Renal pelvis (tissue), 4 donors: ENCODE data around the gene ANKRD11. TPM values are rescaled to one million over a fixed set of nuclear protein-coding genes. Genes with fewer than 3 reads are reported as not detected.
"Not testable (repeated sequence)": the region's sequence is repeated elsewhere in the genome, so short reads cannot be mapped to it uniquely, and the experiment has no call there.

Source experiments
- DNase-seq: peaks from one replicate; pipeline ENCODE4 v3.0.0-alpha.2; 2013
- polyA plus RNA-seq, 3 donors: library from polyadenylated mRNA; unstranded; fragments of 120-200 nt; gene quantifications; one replicate each; pipeline ENCODE4 v1.2.1, GENCODE V29; 2013; ENCODE audit not compliant: insufficient read length in 3 of 3

The ANKRD11 gene
- polyA plus RNA-seq, 3 donors, result 98.8 to 129 (median 113) TPM

DNA sequence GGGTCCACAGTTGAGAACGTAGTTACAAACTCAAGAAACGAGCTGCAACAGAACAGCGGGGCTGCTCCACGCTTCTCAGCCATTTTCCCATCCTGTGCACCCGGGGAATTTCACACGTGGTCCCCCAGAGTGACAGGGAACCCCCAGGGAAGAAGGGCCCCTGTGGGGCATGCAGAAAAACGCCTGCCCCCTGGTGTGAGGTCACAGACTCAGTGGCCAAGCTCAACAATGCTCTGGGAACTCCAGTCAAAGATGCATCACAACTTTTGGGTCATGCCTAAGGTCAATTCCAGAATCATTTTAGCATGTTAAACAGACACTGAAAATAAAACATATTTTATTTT, 157.5 kb downstream of the ANKRD11 start:
- no peak for DNase-seq

DNA sequence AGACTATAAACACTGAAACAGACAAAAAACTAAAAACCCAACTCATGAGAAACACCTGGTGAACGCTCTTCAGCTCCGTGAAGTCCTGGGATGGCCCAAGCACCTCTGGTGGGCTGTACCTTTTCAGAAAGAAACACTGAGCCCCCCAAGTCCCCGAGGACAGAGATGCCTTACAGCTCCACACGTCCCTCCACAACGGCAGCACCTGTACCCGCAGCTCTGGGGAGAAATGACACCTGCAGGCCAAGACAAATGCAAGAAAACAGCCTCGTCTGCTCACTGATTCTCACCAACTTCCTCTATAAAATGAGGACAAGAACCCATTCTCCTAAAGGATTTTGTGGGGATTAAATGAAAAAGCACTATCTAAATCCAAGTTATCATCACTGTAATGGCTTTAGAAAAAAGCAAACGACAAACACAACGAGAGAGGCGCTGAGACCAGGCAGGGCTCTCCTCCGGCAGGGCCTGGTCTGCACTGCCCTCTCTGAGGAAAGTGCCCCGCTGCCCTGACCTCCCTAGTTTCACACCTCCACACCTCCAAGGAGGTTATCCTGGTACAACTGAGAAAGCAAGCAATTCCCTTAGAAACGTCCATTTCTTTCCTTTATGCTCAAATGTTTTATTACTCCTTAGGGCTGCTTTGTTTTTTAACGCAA, 158.0 kb downstream of the ANKRD11 start:
- DNase-seq, result no peak

DNA sequence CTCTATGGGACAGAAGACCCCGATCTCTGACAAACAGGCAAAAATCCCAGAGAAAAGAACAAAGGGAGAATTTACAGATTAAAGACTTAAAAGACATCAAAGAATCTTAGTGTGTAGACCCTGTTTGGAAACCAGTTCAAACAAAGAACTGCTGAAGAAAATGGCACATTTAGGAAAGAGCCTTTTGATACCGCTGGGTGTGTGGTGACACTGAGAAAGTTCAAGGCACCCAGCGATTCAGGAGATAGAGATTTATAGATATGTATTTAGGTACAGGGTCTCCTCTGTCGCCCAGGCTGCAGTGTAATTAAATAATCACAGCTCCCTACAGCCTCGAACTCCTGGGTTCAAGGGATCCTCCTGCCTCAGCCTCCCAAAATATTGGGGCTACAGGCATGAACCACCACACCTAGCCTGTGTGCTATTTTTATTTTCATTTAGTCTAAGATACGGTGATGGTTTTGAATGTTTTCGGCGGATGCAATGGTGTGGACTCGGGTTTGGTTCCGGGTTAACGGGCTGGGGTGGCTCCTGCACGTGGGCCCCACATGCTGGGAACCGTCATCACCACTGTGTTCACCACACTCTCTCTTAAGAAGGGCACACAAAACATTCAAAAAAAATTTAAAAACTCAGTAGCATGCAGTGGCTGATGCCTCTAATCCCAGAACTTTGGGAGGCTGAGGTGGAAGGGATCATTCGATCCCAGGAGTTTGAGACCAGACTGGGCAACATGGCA, 158.8 kb downstream of the ANKRD11 start:
- no peak for DNase-seq

DNA sequence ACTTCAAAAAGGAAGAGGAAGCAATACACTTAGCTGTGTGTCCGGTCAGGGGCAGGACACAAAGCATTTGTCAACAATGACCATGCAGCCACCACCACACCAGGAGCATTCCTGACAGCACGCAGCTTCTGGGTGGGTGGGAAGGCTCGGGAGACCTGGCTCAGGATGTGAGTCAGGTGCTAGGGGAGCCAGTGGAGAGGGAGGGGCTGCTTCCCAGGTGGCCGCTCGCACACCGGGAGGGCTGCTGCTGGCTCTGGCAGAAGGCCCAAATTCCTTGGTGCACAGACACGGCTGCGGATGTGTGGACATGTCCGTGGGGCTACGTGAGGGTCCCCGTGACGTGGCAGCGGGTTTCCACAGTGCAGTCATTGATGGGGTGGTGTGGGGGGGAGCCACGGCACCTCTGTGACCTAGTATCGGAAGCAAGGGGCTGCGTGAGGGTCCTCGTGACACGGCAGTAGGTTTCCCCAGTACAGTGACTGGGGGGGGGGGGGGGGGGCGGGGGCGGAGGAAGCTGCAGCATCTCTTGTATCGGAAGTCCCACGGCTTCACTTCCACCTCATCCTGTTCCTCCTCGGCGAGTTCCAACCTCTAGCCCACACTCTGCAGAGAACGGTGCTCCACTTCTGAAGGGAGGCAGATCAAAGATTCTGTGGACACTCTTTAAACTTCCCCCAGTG, 160.0 kb downstream of the ANKRD11 start:
- DNase-seq, result no peak

DNA sequence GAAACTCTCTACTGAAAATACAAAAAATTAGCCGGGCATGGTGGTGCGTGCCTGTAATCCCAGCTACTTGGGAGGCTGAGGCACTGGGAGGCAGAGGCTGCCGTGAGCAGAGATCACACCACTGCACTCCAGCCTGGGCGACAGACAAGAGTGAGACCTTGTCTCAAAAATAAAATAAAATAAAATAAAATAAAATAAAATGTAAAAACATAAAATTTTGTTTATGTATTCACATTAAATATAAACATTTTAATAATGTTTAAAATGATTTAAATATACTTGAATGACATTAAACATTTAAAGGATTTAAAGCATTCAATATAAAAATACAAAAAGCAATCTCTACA, 160.6 kb downstream of the ANKRD11 start:
- not testable (repeated sequence) for DNase-seq

DNA sequence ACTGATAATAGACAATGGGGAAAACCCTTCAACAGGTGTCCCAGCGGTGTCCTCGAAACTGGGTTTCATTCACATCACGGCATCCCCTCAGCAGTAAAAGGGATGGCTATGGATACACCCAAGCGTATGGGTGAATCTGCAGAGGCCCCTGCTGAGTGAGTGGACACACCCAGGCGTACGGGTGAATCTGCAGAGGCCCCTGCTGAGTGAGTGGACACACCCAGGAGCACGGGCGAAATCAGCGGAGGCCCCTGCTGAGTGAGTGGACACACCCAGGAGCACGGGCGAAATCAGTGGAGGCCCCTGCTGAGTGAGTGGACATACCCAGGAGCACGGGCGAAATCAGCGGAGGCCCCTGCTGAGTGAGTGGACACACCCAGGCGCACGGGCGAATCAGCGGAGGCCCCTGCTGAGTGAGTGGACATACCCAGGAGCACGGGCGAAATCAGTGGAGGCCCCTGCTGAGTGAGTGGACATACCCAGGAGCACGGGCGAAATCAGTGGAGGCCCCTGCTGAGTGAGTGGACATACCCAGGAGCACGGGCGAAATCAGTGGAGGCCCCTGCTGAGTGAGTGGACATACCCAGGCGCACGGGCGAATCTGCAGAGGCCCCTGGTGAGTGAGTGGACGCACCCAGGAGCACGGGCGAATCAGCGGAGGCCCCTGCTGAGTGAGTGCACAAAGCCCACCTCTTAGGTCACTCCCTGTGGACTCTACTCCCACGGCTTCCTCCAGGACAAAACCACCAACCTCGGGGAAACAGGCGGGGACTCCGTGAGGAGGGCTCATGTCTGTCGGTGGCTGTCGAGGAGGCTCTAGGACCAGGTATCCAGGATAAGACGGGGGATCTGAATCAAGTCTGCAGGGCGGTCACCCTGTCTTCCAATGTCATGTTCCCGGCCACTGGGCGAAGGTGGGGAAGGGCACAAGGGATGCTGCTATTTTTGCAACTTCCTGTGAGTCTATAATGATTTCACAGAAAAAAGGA, 161.7 kb downstream of the ANKRD11 start:
- not testable (repeated sequence) for DNase-seq

DNA sequence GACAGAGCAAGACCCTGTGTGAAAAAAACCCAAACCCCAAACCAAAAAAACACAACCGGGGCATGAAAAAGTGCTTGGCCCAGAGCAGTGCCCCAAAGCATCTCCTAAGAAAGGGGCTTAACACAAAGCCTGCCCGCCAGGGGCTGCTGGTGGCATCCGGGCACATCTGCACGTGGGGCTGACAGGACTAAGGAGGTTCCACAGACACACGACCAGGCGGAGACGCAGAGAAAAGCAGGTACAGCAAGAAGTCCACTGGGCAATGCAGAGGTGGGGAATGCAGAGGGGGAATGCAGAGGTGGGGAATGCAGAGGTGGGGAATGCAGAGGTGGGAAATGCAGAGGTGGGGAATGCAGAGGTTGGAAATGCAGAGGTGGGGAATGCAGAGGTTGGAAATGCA, 163.6 kb downstream of the ANKRD11 start:
- DNase-seq, result no peak

DNA sequence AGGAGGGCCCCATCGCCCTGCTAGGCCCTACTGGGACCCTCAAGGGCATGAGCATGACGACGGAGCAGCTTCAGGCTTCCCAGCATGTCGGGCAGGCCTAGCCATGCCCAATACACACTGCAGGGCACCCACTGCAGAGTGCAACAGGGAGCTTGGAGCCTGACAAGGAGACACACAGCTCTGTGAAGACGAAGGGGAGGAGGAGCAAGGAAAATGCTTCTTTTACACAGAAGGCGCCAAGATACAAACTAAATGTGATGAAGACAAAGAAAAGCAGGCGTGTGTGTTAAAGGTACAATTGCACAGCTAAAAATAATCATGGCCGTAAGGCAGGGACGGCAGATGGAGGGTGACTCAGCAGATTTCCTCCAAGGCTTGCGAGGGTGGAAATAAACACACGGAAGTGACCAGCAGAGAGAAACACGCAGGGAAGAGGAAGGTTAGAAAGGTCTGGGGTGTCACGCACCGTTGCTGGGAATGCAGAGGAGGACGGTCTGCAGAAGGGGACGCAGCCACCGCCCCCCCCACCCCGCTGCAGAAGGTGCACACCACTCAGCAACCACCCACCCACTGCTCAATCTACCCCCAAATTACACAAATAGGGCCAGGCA, 164.4 kb downstream of the ANKRD11 start:
- DNase-seq, result no peak

DNA sequence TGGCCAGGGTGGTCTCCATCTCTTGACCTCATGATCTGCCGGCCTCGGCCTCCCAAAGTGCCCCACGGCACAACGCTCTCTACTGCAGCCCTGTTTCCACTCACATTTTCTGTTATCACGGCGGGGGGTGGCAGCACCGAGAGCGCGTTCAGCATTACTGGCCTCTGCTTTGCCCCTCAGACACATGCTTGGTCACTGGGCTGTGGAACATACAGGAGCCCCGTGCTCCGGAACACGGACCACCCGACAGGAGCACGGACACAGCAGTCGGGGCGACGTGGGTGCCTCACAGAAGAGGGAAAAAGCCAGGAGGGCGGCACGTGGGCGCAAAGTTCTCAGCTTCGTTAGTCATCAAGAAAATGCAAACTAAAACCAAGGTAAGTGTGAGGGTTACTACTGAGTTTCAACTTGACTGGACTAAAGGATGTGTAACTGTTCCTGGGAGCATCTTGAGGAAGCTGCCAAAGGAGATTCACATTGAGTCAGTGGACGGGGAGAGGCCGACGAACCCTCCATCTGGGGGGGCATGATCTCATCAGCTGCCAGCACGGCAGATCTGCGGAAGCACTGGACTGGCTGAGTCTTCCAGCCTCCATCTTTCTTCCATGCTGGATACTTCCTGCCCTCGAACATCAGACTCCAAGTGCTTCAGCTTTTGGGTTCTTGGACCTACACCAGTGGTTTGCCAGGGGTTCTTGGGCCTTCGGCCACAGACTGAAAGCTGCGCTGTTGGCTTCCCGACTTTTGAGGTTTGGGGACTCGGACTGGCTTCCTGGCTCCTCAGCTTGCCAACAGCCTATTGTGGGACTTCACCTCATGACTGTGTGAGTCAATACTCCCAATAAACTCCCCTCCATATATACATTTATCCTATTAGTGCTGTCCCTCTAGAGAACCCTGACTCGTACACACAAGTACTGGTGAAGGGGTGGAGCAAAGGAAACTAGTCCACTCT, 166.0 kb downstream of the ANKRD11 start:
- no peak for DNase-seq

DNA sequence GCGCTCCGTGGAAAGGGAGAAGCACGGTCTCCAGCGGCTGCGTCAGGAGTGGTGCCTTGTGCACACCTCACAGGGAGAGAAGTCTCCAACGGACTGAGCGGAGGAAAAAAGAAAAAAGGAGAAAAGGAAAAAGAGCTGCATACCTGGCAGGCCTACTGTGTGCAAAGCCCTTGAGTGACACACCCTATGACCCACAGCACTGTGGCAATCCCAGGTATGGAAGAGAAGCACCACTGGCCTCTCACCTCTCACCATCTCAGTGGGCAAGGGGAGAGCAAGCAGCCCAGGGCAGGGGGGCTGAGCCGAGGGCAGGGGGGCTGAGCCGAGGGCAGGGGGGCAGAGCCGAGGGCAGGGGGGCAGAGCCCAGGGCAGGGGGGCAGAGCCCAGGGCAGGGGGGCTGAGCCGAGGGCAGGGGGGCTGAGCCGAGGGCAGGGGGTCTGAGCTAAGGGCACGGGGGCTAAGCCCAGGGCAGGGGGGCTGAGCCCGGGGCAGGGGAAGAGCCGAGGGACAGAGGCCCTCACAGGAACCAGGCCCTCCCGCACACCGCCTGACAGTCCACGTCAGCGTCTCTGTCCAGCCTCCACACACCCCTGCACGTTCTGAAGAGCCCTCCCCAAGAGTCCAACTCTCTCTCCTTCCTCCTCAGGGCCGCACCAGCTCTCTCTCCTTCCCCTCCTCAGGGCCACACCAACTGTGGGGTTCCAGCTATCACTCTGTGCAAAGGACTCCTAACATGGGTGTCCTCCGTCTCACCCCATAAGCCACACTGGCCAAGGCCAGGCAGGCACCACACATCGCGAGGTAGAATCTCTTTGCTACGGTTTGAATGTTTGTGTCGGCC, 167.0 kb downstream of the ANKRD11 start:
- DNase-seq, result no peak

DNA sequence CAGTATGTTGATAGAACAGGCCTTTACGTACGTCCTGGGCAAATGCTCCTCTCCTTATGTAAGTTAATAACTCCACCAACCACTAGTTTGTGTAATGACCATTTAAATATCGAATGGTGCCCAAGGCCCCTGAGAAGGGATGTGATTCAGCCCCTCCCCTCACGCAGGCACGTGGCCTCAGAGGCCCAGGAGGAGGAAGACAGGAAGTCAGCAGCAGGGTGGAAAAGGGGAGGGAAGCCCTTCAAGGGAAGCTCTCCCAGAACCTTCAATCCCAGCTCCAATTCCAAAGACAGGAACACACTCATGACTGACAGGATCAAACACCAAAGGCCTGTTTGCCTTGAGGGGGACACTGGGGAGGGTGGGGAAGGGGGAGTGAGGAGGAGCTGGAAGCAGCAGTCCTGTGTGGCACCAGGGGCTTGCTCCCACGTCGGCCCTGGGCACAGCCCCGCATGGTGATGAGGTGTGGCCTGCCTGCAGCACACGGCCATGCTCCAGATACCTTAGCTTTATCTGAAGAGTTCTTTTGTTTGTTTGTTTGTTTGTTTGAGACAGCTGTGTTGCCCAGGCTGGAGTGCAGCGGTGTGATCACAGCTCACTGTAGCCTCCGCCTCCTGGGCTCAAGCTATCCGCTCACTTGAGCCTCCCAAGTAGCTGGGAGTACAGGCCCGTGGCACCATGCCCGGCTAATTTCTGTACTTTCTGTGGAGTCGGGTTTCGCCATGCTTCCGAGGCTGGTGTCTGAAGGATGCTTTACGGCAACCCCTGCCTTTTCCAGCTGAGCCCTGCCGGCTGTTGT, 167.8 kb downstream of the ANKRD11 start:
- DNase-seq, result no peak

DNA sequence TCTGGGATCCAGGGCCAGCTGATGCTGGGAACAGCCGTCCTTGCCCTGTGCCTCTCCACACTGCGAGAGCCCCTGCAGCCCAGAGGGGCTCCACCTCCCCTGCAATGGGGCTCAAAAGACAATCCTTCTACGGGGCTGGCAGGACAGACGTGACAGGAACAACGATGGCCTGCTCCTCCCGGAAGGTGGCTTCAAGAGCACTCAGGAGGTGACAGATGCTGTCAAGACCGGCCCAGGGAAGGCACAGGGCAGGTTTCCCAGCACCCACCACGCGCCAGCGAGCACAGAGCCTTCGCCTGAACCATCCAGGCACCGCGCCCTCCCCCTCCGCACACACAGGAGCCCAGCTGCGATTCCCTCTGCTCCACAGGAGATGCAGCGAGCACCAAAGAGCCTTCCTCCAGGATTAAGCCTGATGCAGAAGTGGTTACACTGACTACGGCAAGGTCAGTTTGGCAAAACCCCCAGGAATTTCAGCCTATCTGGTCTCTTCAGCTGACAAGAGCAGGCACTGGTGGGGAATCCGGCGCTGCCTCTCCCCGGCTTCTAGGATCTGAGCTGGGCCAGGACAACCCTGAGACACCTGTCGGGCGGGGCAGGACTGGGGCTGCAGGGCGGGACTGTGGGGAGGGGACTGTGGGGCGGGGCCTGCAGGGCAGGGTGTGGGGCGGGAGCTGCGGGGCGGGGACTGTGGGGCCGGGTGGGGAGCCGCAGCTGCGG, 169.4 kb downstream of the ANKRD11 start:
- no peak for DNase-seq

DNA sequence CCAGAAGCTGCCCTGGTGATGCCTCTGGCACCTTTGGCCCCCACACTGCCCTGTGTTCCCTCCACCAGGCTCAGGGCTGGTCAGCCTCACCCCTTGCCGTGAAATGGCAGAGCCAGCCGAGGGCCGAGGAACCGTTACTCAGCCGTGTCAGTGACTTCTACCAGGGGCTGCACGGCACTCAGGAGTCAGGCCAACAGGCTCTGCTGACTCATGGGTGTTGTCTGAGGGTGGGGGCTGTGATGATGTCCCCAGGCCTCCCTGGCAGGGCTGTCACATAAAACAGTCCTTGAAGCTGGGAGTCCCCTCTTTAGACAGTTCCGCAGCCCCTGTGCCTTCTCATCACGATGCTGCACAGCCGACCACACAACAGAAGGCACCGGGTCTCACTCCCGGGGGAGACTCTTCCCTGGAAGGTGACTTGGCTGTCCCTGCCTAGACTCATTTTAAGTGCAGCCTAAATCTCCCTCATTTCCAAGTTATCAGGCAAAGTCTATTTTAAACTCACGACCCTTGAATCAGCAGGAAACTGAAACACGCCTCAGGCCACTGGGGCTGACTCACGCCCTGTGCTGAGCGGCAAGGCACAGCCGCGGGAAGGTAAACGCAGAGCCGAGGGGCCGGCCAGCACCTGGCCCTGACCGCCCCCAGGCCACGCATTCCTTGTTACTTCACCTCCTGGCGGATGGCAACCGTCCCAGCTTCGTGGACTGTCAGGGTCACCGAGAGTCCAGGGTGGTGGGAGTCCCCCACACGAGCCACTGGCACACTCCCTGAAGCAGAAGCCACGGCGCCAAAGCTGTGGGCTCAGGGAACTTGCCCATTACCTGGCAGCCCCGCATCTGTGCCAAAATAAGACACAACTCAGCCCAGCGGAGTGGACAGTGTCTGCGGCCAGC, 170.2 kb downstream of the ANKRD11 start:
- DNase-seq, result no peak

DNA sequence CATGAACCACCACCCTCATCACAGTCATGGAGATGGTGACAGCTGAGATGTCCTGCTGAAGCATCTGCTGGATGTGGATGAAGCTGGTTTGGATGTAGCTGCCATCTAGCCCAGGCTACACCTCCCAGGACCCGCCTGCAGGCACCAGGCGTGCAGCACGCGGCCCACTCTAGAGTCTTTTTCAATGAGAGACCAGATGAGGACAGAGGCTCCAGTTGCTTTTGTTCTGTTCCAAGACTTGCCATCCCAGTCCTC, 170.8 kb downstream of the ANKRD11 start:
- no peak for DNase-seq

DNA sequence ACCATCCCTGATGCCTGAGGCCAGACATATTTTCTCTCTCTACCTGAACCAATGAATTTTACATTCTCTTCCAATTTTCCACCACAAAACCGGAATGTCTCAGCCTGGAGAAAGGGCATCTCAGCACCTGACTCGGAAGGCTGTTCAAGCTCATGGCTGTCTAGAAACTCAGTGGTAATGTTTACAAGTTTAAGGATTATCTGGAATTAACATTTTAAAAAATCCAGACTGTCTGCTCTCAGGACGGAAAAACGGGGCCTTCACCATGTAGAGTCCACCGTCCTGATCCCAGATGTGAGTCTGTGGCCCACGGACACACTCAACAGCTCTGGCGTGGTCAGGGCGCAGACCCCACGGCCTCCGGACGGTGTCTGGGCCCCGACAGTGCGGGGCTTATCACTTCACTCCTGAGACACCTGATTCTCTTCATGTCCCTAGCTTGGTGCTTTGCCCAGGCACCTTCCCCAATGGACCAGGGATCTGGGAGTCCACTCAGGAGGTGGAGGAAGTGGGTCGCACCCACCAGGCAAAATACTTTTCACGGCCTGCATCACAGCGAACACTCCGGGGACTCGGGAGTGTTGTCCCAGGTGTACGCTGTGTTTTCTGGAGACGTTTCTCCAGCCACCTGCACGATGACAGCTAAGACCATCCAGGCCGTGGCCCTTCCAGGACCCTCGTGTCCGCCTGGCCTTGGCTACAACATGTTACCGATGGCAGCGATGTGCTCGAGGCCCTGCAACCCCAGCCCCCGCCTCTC, 171.3 kb downstream of the ANKRD11 start:
- no peak for DNase-seq

DNA sequence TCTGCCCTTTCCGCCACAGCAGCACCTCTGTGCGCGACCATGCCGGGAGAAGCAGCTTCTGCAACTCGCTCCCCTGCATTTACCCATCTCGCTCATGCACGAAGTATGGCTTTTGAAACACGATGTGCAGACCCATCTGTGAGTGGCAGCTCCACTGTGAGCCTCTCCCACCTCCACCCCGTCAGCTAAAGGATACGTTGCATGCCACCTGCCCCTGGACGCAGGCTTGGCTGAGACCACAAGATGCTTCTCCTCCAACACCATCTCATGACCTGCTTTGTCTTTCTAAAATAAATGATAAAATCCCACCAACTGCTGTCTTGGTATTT, 172.0 kb downstream of the ANKRD11 start:
- DNase-seq, result no peak
